H1 (cell line): ENCODE data around the gene LTBP1. TPM values are rescaled to one million over a fixed set of nuclear protein-coding genes. Genes with fewer than 3 reads are reported as not detected.

ENCODE experiments used
- CHD7 ChIP-seq: fragments of 300-600 bp; sonication (generic); IDR thresholded peaks from 2 replicates; pipeline ENCODE4 v1.7.1; 2012; ENCODE audit warnings: low read length, moderate library complexity, mild to moderate bottlenecking, inconsistent platforms; ENCODE audit not compliant: insufficient replicate concordance
- NANOG ChIP-seq: IDR thresholded peaks from 2 replicates; pipeline ENCODE4 v1.6.1; 2011; ENCODE audit warnings: low read length, low read depth, mild to moderate bottlenecking, inconsistent platforms; ENCODE audit not compliant: insufficient read depth, poor library complexity, severe bottlenecking
- polyA plus RNA-seq, 7 experiments: library from polyadenylated mRNA; depleted of rRNA in 3 of 7; stranded (reverse) in 5 of 7; unstranded in 2 of 7; fragments of >200 nt in 5 of 7; fragments of 200-250 nt in 2 of 7; gene quantifications; 1 replicate in 5 of 7; 2 replicates in 1 of 7; 4 replicates in 1 of 7; pipeline versions ENCODE4 v1.2.1 to v1.2.3, GENCODE V29; 2011 to 2013; ENCODE audit warnings: missing spikeins in 2 of 7, mixed read lengths in 2 of 7
- total RNA-seq: library from RNA; stranded (reverse); fragmentation: NEBNext Ultra II Directional; extraction: Animal tissue kit (Norgen Biotek cat#: 25700); gene quantifications from 2 replicates; pipeline ENCODE4 v1.2.1, GENCODE V29; 2021

LTBP1 gene
- total and polyA plus RNA-seq, 2 of the 8 experiments (the other 6 are each of a cell fraction or from before 2014, with no cell fraction given): 15.4 to 24.7 TPM

GRCh38 chr2:33262097-33262496 is 315.3 kb downstream of the LTBP1 start (continued):
- TF ChIP-seq CHD7: no peak
- no peak for TF ChIP-seq NANOG
